Heart right ventricle (tissue), 16 donors: ENCODE measurements around the gene IFITM10. TPM values are rescaled to one million over a fixed set of nuclear protein-coding genes. Genes with fewer than 3 reads are reported as not detected.

Source experiments
- ATAC-seq, 8 donors: fragments of 200-7000 bp; cut with Tn5 transposase; one replicate each; pipeline ENCODE4 v1.9.1; 2020; ENCODE audit warnings: mild to moderate bottlenecking in 8 of 8, moderate library complexity in 8 of 8, moderate number of reproducible peaks in 1 of 8
- DNase-seq, 2 donors: peaks; one replicate each; pipeline ENCODE4 v3.0.0-alpha.2; 2020
- H3K27ac ChIP-seq, 10 donors: fragments of 200-600 bp; sonication (generic) in 2 of 10; one replicate each; pipeline versions ENCODE4 v1.5.0 to v1.8.0; 2020 to 2022; ENCODE audit warnings: mild to moderate bottlenecking in 3 of 10
- H3K27me3 ChIP-seq, 7 donors: fragments of 200-600 bp; one replicate each; pipeline ENCODE4 v1.8.0; 2021 to 2022; ENCODE audit warnings: mild to moderate bottlenecking in 2 of 7
- H3K36me3 ChIP-seq, 9 donors: fragments of 200-600 bp; sonication (generic) in 1 of 9; one replicate each; pipeline versions ENCODE4 v1.5.0 to v1.8.0; 2020 to 2022; ENCODE audit warnings: mild to moderate bottlenecking in 2 of 9
- H3K4me1 ChIP-seq, 9 donors: fragments of 200-600 bp; sonication (generic) in 1 of 9; one replicate each; pipeline versions ENCODE4 v1.5.0 to v1.8.0; 2020 to 2022; ENCODE audit warnings: mild to moderate bottlenecking in 4 of 9
- H3K4me3 ChIP-seq, 10 donors: fragments of 200-600 bp; sonication (generic) in 2 of 10; one replicate each; pipeline versions ENCODE4 v1.5.0 to v1.8.0; 2020 to 2022; ENCODE audit warnings: mild to moderate bottlenecking in 7 of 10, moderate library complexity in 2 of 10
- H3K9me3 ChIP-seq, 11 donors: fragments of 200-600 bp in 10 of 11; sonication (generic) in 2 of 11; one replicate each; pipeline versions ENCODE4 v1.5.0 to v1.8.0; 2013 to 2022; ENCODE audit warnings: mild to moderate bottlenecking in 2 of 11, control low read depth in 1 of 11, moderate library complexity in 1 of 11
- WGBS, 2 donors: extraction: QIAGEN DNeasy Blood & Tissue Kit; methylation state at CpG; one replicate each; pipeline ENCODE4 v1.1.7; 2013; ENCODE audit warnings: inconsistent platforms in 1 of 2; 5-methylcytosine and 5-hydroxymethylcytosine counted together
- intact Hi-C, 10 donors: fragments of 100-400 bp; cut with DNase I; formaldehyde crosslinking; loops; one replicate each; pipeline versions ENCODE4 v1.11.1 to v1.14.2; 2022
- polyA plus RNA-seq, 2 donors: library from polyadenylated mRNA; stranded (reverse); fragments of 200-250 nt; gene quantifications; one replicate each; pipeline ENCODE4 v1.2.3, GENCODE V29; 2013
- total RNA-seq, 10 donors: library from RNA; stranded (reverse); fragmentation: NEBNext Ultra II Directional in 3 of 10; extraction: Animal tissue kit (Norgen Biotek cat#: 25700) in 3 of 10; gene quantifications; one replicate each; pipeline versions ENCODE4 v1.2.1 to v1.2.4, GENCODE V29; 2021 to 2023
- TF ChIP-seq, protein P1 (sequence below), 9 donors: fragments of 200-600 bp; sonication (generic) in 2 of 9; IDR thresholded peaks; one replicate each; pipeline versions ENCODE4 v1.5.0 to v1.8.0; 2021 to 2022; ENCODE audit warnings: antibody characterized with exemption in 9 of 9, mild to moderate bottlenecking in 5 of 9, moderate library complexity in 1 of 9
- donor health status: Arrhythmogenic right ventricular cardiomyopathy.
- donor health status: ischemic (EF 13 %, LVEDD 7.1; RV severe dilation, severe dysfunction).
- donor health status: healthy with polysubstance abuse.
- donor health status: DM: no; HTN: yes; CAD: no.
- donor health status: DM: no; HTN: no; CAD: no.
- donor health status: ischemic (EF 25% LVEDD 6.9; RV normal size, moderate dysfunction).
- donor health status: ischemic (EF 25% LVEDD 5.7; RV mildly dilated, moderate dysfunction).
- donor health status: healthy.
- donor health status: DM: yes; HTN: yes; CAD: no.
- donor health status: Ischemic cardiomyopathy.
- donor health status: ischemic (EF 35%, LVEDD 5.7; RV mildly dilated, moderate dysfunction).
- donor health status: nonischemic (EF 11% LVEDD 7.7; RV severe dilation, severe dysfunction).
- donor health status: DM: yes; HTN: yes; CAD: no.
- donor health status: PGD.
- donor health status: ischemic (EF 29% LVEDD 5.4; RV normal size, mild dysfunction).
- donor health status: nonischemic (EF 23%, LVEDD 6.1; RV moderate dilation, normal function).

IFITM10 gene
- total and polyA plus RNA-seq, 12 donors: 0.07 to 2.4 (median 0.42) TPM

DNA sequence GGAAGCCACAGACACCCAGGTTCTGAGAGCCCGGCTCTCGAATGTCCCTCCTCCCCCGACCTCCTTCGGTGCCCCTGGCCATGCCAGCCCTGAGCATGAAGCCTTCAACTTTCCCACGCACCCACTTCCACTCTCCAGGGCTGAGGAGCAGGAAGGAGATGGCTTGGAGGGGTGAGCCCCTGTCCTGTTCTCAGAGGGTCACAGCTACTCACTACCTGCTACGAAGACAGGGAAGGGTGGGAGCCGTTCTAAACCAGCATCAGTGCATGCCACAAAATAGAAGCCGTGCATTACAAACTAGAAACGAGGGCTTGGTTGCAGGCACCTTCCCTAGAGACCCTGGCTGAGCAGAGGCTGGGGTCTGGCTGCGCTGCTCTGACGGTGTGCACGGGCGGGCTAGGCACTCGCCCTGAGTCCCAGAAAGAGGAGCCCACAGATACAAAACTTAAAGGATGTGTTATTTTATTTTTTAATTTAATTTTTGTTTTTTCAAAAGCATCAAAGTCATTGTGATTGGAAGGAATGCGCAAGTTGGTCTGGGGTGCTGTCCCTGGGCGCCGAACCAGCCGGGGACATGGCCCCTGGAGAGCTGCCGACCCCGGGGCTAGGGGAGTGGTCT, 57.6 kb downstream of the IFITM10 start:
- TF ChIP-seq, protein P1, sequence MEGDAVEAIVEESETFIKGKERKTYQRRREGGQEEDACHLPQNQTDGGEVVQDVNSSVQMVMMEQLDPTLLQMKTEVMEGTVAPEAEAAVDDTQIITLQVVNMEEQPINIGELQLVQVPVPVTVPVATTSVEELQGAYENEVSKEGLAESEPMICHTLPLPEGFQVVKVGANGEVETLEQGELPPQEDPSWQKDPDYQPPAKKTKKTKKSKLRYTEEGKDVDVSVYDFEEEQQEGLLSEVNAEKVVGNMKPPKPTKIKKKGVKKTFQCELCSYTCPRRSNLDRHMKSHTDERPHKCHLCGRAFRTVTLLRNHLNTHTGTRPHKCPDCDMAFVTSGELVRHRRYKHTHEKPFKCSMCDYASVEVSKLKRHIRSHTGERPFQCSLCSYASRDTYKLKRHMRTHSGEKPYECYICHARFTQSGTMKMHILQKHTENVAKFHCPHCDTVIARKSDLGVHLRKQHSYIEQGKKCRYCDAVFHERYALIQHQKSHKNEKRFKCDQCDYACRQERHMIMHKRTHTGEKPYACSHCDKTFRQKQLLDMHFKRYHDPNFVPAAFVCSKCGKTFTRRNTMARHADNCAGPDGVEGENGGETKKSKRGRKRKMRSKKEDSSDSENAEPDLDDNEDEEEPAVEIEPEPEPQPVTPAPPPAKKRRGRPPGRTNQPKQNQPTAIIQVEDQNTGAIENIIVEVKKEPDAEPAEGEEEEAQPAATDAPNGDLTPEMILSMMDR (IDR thresholded peaks at IDR 0.05): no peak
- no peak overlapping the region for H3K27ac ChIP-seq
- H3K9me3 ChIP-seq: no peaks in the 10 kb centered on the region
- DNase-seq (no peak), ATAC-seq (no peak)
- peaks cover 5 to 15% (median 9%) of the 10 kb centered on the region in 9 donors for H3K4me1 ChIP-seq
- 50 to 57% methylated on average over 20 of the region's 20 CpGs for WGBS, 2 donors
- H3K4me3 ChIP-seq: peak overlapping the region in 3 of 10 donors; percentile 48 to 64 (median 56)
- no peaks in the 10 kb centered on the region for H3K36me3 ChIP-seq
- intact Hi-C loops: loop anchor here in 9 of 10 donors (1.0 to 5.0 kb wide), 9 partner anchors 36 to 464 kb away; no protein-coding TSS in a partner anchor
- H3K27me3 ChIP-seq: peaks cover 0 to 24% (median 0%) of the 10 kb centered on the region in 7 donors

DNA sequence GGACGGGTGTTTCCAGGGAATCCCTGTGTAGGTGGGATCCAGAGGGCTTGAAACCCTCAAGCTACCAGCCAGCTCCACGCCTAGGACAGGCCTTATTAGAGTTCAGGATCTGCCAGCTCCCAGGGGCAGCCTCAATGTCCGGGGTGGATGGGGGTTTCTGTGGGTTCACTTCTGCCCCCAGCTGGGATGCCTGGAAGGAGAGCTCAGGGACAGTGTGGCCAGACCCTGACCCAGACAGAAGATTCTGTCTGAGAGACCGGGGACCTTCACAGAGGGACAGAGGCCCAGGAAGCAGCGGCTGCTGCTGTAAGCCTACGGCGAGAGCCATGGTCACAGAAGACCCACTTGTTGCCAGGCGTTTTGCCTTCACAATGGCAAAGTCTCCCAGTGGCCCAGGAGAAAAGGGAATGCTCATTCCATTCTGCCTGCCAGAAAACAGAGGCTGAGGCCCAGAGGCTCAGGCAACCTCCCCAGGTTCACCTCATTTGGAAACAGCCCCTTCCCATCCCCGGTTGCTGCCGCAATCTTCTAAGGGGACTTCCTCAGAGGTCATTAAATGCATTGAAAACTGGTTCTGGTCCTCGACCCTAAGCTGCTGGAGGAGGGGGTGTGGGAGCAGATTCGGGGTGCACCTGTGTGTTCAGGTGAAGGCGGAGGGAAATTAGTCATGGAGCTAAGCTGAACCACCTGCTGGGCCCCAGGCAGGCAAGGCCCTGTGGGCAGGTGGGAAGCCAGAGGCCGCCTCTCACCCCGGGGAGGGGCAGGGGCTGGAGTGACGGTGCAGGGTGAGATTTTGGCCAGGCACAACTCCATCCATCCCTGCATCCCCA, 58.3 kb downstream of the IFITM10 start:
- Histone ChIP-seq H3K27ac (no peak overlapping the region), H3K36me3 (no peaks in the 10 kb centered on the region), H3K9me3 (no peaks in the 10 kb centered on the region), H3K4me1 (peaks cover 5 to 15% (median 9%) of the 10 kb centered on the region in 9 donors), H3K4me3 (no peak overlapping the region), H3K27me3 (peaks cover 0 to 24% (median 0%) of the 10 kb centered on the region in 7 donors)
- intact Hi-C loops: loop anchor here in 8 of 10 donors (2.0 to 5.0 kb wide), 6 partner anchors 35 to 465 kb away; no protein-coding TSS in a partner anchor
- ATAC-seq (no peak), DNase-seq (no peak)
- WGBS, 2 donors: 89 to 92% methylated on average over 16 of the region's 16 CpGs
- TF ChIP-seq, protein P1 (IDR thresholded peaks at IDR 0.05): no peak

DNA sequence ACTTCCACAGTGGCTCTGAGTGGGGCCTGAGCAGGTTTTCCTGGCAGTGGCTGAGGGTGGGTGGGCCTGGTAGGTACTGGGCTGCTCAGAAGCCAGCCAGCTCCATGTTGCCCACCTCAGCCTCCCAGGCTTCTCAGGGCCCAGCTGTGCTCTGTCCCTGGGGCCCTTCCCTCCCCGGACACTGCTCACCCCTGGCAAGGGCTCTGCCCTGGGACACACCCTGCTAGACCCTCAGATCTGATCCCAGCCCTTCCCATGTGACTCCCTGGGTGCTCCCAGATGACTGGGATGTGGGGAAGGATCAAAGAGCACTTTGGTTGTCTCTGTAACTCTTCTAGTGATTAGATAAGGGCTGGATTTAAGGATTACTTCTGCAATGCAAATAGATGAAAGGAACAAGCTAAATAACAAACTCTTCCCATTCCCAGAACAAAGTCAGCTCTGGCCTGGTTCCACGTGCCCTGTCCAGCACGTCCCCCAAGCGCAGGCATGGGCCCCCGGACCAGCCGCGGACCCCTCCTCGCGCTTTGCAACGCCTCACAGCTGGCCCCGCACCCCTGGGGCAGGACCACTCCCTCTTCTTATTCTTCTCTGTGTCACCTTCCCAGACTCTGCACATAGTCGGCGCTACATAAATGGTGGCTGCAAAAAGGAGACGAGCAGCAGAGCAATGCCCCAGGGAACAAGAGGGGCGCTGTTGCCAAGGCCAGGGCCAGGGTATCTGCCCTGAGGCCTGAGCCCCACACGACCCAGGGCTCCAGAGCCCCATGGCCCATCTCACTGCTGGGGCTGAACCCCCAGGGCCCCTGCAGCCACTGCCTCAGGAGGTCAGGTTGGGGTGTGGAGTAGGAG, 59.1 kb downstream of the IFITM10 start:
- TF ChIP-seq, protein P1 (IDR thresholded peaks at IDR 0.05): no peak
- H3K27me3 ChIP-seq: peaks cover 0 to 24% (median 0%) of the 10 kb centered on the region in 7 donors
- H3K9me3 ChIP-seq: no peaks in the 10 kb centered on the region
- 72 to 76% methylated on average over 16 of the region's 16 CpGs for WGBS, 2 donors
- no peaks in the 10 kb centered on the region for H3K36me3 ChIP-seq
- no peak for DNase-seq
- H3K27ac ChIP-seq: no peak overlapping the region
- no peak overlapping the region for H3K4me3 ChIP-seq
- ATAC-seq: no peak
- intact Hi-C loops: loop anchor here in 8 of 10 donors (5.0 kb wide), 4 partner anchors 34 to 466 kb away; no protein-coding TSS in a partner anchor
- peaks cover 5 to 15% (median 9%) of the 10 kb centered on the region in 9 donors for H3K4me1 ChIP-seq
